GM12801 (cell line): ENCODE data around the gene L3MBTL4.

Source experiments
- TF ChIP-seq, protein P1 (sequence below): IDR thresholded peaks from one replicate; pipeline ENCODE4 v1.5.1; 2011; ENCODE audit warnings: control low read depth; ENCODE audit not compliant: insufficient read length; ENCODE audit errors: extremely low read depth

Gene L3MBTL4

DNA sequence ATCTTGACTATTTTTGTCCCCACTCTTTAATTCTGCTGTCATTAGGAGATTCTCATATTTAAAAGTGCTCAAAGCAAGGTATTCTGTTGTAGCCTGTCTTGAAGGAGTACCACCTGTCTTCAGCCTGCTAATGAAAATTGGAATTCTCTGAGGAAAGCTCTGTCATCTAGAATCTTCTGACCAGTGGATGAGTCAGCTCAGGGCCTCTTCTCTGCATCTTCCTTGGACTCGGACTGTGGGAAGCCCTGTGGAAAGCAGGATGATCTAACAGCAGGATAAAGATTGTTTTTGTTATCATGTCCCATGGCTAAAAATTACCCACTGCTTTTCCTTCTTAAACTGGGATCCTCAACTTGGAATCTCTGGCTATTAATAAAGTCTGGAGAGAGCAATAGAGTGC is 500.7 kb downstream of the L3MBTL4 start:
- TF ChIP-seq, protein P1, sequence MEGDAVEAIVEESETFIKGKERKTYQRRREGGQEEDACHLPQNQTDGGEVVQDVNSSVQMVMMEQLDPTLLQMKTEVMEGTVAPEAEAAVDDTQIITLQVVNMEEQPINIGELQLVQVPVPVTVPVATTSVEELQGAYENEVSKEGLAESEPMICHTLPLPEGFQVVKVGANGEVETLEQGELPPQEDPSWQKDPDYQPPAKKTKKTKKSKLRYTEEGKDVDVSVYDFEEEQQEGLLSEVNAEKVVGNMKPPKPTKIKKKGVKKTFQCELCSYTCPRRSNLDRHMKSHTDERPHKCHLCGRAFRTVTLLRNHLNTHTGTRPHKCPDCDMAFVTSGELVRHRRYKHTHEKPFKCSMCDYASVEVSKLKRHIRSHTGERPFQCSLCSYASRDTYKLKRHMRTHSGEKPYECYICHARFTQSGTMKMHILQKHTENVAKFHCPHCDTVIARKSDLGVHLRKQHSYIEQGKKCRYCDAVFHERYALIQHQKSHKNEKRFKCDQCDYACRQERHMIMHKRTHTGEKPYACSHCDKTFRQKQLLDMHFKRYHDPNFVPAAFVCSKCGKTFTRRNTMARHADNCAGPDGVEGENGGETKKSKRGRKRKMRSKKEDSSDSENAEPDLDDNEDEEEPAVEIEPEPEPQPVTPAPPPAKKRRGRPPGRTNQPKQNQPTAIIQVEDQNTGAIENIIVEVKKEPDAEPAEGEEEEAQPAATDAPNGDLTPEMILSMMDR = no peak

DNA sequence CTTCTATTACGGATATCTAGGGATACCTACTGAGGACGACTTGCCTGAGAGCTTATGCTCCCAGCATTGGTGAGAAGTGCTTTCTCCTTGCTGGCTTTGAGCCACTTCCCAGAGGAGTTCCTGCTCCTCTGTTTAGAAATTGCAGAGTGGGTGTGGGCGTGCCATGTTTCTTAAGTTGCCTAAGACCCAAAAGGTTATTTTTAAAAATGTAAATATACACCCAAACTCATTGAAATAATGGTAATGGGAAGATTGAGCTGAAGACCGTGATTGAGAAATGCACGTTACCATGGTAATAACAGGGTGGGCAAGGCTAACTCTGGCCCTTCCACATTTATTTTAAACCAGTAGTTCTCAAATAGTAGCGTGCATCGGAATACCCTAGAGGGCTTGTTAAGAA is 502.1 kb downstream of the L3MBTL4 start:
- TF ChIP-seq, protein P1 = no peak

DNA sequence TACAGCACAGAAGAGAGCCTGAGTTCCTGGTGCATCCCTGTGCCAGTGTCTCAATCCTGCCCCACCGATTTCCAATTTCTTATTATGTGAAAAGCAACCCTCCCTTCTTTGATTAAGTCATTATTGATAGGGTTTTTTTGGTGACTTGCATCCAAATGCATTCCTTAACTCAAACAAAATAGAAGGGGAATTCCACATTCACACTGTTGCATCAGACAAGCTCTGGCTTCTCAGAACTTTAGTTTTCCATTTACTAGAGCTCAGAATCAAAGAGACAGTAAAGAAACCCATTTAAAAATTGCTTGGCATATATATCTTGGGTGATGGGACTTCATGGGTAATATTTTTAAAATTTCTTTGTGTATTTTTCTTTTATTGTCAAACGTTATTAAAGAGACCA is 505.6 kb downstream of the L3MBTL4 start:
- TF ChIP-seq, protein P1 = no peak
